Right lobe of liver (tissue), 6 donors: ENCODE results near the gene ST6GAL2. TPM values are rescaled to one million over a fixed set of nuclear protein-coding genes. Genes with fewer than 3 reads are reported as not detected.
A peak's percentile ranks its signal among the peaks of the same experiment; 100 is the strongest.

Experiments
- ATAC-seq, 4 donors: fragments of 200-7000 bp; cut with Tn5 transposase; one replicate each; pipeline ENCODE4 v1.9.1; 2020; ENCODE audit warnings: mild to moderate bottlenecking in 4 of 4, moderate library complexity in 4 of 4
- DNase-seq, 3 donors: peaks; one replicate each; pipeline ENCODE4 v3.0.0-alpha.2; 2020
- H3K27ac ChIP-seq, 3 donors: fragments of 200-600 bp; one replicate each; pipeline ENCODE4 v1.8.0; 2022
- H3K27me3 ChIP-seq, 2 donors: fragments of 200-600 bp; one replicate each; pipeline ENCODE4 v1.8.0; 2022
- H3K36me3 ChIP-seq, 4 donors: fragments of 200-600 bp; sonication (generic) in 1 of 4; one replicate each; pipeline versions ENCODE4 v1.5.1 to v1.8.0; 2017 to 2022; ENCODE audit warnings: control low read depth in 1 of 4
- H3K4me1 ChIP-seq, 4 donors: fragments of 200-600 bp; sonication (generic) in 1 of 4; one replicate each; pipeline versions ENCODE4 v1.5.1 to v1.8.0; 2017 to 2022; ENCODE audit warnings: control low read depth in 1 of 4
- H3K4me3 ChIP-seq, 3 donors: fragments of 200-600 bp; one replicate each; pipeline ENCODE4 v1.8.0; 2022
- H3K9me3 ChIP-seq, 4 donors: fragments of 200-600 bp; sonication (generic) in 1 of 4; one replicate each; pipeline versions ENCODE4 v1.5.1 to v1.8.0; 2017 to 2022; ENCODE audit warnings: control low read depth in 1 of 4
- POLR2A ChIP-seq: fragments of 450-650 bp; IDR thresholded peaks from one replicate; pipeline ENCODE4 v1.6.1; 2017; ENCODE audit warnings: antibody characterized with exemption, mild to moderate bottlenecking
- WGBS: methylation state at CpG from one replicate; pipeline ENCODE4 v1.1.6; 2018; ENCODE audit warnings: low coverage, low lambda C conversion rate; ENCODE audit not compliant: insufficient coverage; ENCODE audit errors: missing lambda C conversion rate; 5-methylcytosine and 5-hydroxymethylcytosine counted together
- intact Hi-C, 2 donors: fragments of 100-400 bp; cut with DNase I; formaldehyde crosslinking; loops; one replicate each; pipeline versions ENCODE4 v1.11.2 to v1.14.1; 2022
- total RNA-seq, 6 experiments: library from RNA; depleted of rRNA in 2 of 6; stranded (reverse); fragments of >200 nt in 2 of 6; fragmentation: NEBNext Ultra II Directional in 3 of 6; extraction: Animal tissue kit (Norgen Biotek cat#: 25700) in 3 of 6; gene quantifications; one replicate each; pipeline versions ENCODE4 v1.1.0 to v1.2.4, GENCODE V29; 2016 to 2023
- TF ChIP-seq, protein P1 (sequence below), 4 donors: fragments of 200-600 bp in 3 of 4; fragments of 450-650 bp in 1 of 4; IDR thresholded peaks; one replicate each; pipeline versions ENCODE4 v1.5.1 to v1.8.0; 2016 to 2022; ENCODE audit warnings: antibody characterized with exemption in 4 of 4, mild to moderate bottlenecking in 2 of 4
- donor health status: DM: no; HTN: yes; CAD: no.
- donor health status: DM: no; HTN: no; CAD: no.
- donor health status: DM: no; HTN: no; CAD: no.
- donor health status: DM: no; HTN: yes; CAD: no.
- donor health status: DM: no; HTN: yes; CAD: no.

The ST6GAL2 gene
- total RNA-seq, 6 experiments from 2014 or later: 0.55 to 2.4 (median 1.7) TPM

DNA sequence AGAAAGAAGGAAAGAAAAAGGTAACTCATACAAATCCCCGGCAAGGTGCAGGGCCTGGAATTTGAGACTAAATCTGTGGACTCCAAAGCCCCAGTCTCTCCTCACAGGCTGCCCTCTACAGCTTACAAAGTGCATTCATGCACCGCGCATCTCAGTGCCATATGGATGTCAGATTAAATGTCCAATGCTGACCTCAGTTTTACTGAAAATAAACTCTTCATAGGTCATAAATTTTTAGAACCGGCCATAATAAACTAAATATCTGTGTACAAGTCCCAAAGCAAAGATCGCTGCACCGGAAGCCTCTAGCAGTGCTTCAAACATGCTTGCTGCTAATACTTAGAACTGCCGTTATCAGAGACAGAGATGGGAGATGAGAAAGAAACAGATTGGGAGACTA is 17.7 kb downstream of the ST6GAL2 start:
- no peak for TF ChIP-seq POLR2A
- TF ChIP-seq, protein P1, sequence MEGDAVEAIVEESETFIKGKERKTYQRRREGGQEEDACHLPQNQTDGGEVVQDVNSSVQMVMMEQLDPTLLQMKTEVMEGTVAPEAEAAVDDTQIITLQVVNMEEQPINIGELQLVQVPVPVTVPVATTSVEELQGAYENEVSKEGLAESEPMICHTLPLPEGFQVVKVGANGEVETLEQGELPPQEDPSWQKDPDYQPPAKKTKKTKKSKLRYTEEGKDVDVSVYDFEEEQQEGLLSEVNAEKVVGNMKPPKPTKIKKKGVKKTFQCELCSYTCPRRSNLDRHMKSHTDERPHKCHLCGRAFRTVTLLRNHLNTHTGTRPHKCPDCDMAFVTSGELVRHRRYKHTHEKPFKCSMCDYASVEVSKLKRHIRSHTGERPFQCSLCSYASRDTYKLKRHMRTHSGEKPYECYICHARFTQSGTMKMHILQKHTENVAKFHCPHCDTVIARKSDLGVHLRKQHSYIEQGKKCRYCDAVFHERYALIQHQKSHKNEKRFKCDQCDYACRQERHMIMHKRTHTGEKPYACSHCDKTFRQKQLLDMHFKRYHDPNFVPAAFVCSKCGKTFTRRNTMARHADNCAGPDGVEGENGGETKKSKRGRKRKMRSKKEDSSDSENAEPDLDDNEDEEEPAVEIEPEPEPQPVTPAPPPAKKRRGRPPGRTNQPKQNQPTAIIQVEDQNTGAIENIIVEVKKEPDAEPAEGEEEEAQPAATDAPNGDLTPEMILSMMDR (IDR thresholded peaks at IDR 0.05): peak in 2 of 4 donors; percentile 3 to 21
- WGBS: 79% methylated on average over 7 of the region's 7 CpGs
- H3K27ac ChIP-seq: no peak overlapping the region
- no peak overlapping the region for H3K4me3 ChIP-seq
- no peaks in the 10 kb centered on the region for H3K9me3 ChIP-seq
- no peaks in the 10 kb centered on the region for H3K27me3 ChIP-seq
- intact Hi-C loops: no loop called here
- DNase-seq (no peak), ATAC-seq (no peak)
- H3K36me3 ChIP-seq: no peaks in the 10 kb centered on the region
- H3K4me1 ChIP-seq: no peaks in the 10 kb centered on the region

DNA sequence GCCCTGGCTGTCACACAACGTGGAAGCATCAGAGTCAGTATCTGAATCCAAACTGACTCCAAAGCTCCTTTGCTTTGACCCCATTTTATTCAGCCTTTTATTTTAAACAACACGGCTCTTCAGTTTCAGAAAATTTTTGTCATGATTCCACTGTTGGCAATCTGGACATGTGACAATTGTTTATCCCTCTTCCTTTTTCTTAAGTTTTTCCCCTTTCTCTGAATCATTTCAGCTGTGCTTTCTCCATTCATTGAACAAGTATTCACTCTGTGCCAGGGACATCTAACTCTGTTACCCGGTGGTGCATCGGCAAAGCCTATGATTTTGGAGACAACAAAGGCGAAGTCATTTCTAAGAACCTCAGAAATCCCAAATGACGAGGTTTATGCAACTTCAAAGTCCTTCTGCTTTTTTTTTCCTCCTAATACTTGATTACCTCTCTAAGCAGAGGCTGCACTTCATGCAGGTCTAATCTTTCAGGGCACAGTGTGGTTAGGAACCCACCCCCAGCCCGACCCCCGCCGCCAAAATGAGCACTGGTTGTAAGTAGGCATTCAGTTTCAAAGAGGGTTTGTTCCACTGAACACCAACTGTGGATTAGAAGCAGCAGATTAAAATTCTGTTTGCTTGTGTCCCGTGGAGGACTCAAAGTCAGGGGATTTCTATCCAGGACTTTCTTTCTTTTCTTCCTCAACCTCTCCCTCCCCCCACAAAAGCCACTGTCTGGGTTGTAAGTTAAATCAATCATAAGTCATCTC is 18.6 kb downstream of the ST6GAL2 start:
- no peak for TF ChIP-seq POLR2A
- TF ChIP-seq, protein P1 (IDR thresholded peaks at IDR 0.05): no peak
- H3K27ac ChIP-seq: no peak overlapping the region
- no peaks in the 10 kb centered on the region for H3K4me1 ChIP-seq
- H3K9me3 ChIP-seq: no peaks in the 10 kb centered on the region
- H3K36me3 ChIP-seq: no peaks in the 10 kb centered on the region
- intact Hi-C loops: no loop called here
- H3K27me3 ChIP-seq: no peaks in the 10 kb centered on the region
- ATAC-seq (no peak), DNase-seq (no peak)
- 37% methylated on average over 10 of the region's 10 CpGs for WGBS
- H3K4me3 ChIP-seq: no peak overlapping the region

DNA sequence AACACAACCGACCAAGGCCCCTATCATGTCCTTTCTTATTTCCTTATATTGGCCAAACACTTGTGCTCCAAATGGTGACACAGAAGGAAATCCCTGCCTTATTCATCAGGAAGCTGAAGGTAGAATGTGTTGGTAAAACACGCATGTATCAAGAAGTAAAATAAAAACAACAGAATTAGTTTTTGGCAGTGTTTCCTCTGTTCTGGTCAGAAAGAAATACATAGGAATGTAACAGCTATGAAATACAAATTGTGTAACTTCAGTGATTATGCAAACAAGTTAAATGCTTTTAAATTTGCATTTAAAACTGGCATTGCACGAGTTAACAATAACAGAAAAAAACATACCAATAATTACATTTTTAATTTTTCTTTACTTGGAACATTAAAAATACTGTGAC is 19.3 kb downstream of the ST6GAL2 start:
- DNase-seq: no peak
- intact Hi-C loops: no loop called here

DNA sequence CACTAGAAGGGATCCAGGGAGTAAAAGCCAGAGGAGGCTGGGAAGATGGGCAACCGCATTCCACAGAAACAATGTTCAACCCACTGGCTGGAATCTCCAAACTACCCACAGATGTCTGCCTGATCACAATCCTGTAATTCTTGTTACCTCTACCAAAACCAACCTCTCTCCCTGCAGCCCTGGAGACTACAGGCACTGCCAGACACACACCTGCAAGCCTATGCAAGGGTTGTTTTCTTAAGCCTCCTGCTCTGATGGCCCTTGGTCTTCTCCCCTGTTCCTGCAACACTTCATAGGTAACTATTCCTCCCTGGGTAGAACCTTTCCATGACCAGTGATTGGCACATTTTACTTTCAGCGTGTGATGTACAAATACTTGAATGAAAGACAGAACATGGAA is 21.9 kb downstream of the ST6GAL2 start:
- WGBS: 58% methylated on average over 1 of the region's 2 CpGs
- intact Hi-C loops: no loop called here
- H3K4me1 ChIP-seq: no peaks in the 10 kb centered on the region
- no peak for DNase-seq
- no peaks in the 10 kb centered on the region for H3K36me3 ChIP-seq
- TF ChIP-seq POLR2A: no peak
- TF ChIP-seq, protein P1 (IDR thresholded peaks at IDR 0.05): no peak
- ATAC-seq: no peak
- H3K27ac ChIP-seq: no peak overlapping the region
- H3K9me3 ChIP-seq: no peaks in the 10 kb centered on the region
- H3K27me3 ChIP-seq: no peaks in the 10 kb centered on the region
- no peak overlapping the region for H3K4me3 ChIP-seq

More for the DNA sequence above, 19.3 kb downstream of the ST6GAL2 start:
- Histone ChIP-seq H3K9me3 (no peaks in the 10 kb centered on the region), H3K4me1 (no peaks in the 10 kb centered on the region), H3K4me3 (no peak overlapping the region), H3K27ac (no peak overlapping the region), H3K27me3 (no peaks in the 10 kb centered on the region), H3K36me3 (no peaks in the 10 kb centered on the region)
- ATAC-seq: no peak
- TF ChIP-seq, protein P1 (IDR thresholded peaks at IDR 0.05): no peak
- no peak for TF ChIP-seq POLR2A
- 44% methylated on average over 3 of the region's 3 CpGs for WGBS
